Gastroesophageal sphincter (tissue), 4 donors: ENCODE measurements around the gene MLLT3. TPM values are rescaled to one million over a fixed set of nuclear protein-coding genes. Genes with fewer than 3 reads are reported as not detected.

ENCODE experiments used
- ATAC-seq: fragments of 150-250 bp; one replicate; pipeline ENCODE4 v1.9.1; 2016; ENCODE audit warnings: mild to moderate bottlenecking, moderate library complexity
- H3K27ac ChIP-seq, 4 donors: fragments of 200-600 bp; sonication (generic) in 3 of 4; 1 replicate in 3 of 4; 2 replicates in 1 of 4; pipeline ENCODE4 v1.5.1; 2016 to 2019
- H3K27me3 ChIP-seq: fragments of 200-600 bp; sonication (generic); one replicate; pipeline ENCODE4 v1.5.1; 2019
- H3K36me3 ChIP-seq, 2 donors: fragments of 200-600 bp; sonication (generic); one replicate each; pipeline ENCODE4 v1.5.1; 2019; ENCODE audit warnings: control low read depth in 1 of 2
- H3K4me1 ChIP-seq, 3 donors: fragments of 200-600 bp; sonication (generic); 1 replicate in 2 of 3; 2 replicates in 1 of 3; pipeline ENCODE4 v1.5.1; 2016 to 2019; ENCODE audit warnings: control low read depth in 2 of 3
- H3K4me3 ChIP-seq, 2 donors: fragments of 200-600 bp; sonication (generic); one replicate each; pipeline ENCODE4 v1.5.1; 2019; ENCODE audit warnings: mild to moderate bottlenecking in 1 of 2, moderate library complexity in 1 of 2
- H3K9me3 ChIP-seq, 3 donors: fragments of 200-600 bp; sonication (generic); one replicate each; pipeline ENCODE4 v1.5.1; 2017 to 2019; ENCODE audit warnings: control low read depth in 2 of 3
- CTCF ChIP-seq, 4 experiments: fragments of 200-600 bp in 2 of 4; fragments of 450-650 bp in 2 of 4; sonication (generic) in 1 of 4; IDR thresholded peaks; one replicate each; pipeline ENCODE4 v1.5.1; 2017 to 2019; ENCODE audit warnings: antibody characterized with exemption in 4 of 4, mild to moderate bottlenecking in 2 of 4, moderate library complexity in 2 of 4
- EP300 ChIP-seq: sonication (generic); formaldehyde crosslinking; IDR thresholded peaks from one replicate; pipeline ENCODE4 v1.6.1; 2017; ENCODE audit warnings: antibody characterized with exemption, mild to moderate bottlenecking
- POLR2A ChIP-seq, 2 donors: fragments of 450-650 bp; IDR thresholded peaks; one replicate each; pipeline ENCODE4 v1.6.1; 2017; ENCODE audit warnings: antibody characterized with exemption in 2 of 2, mild to moderate bottlenecking in 2 of 2, moderate library complexity in 1 of 2
- POLR2AphosphoS5 ChIP-seq: sonication (generic); formaldehyde crosslinking; IDR thresholded peaks from one replicate; pipeline ENCODE4 v1.6.1; 2017; ENCODE audit warnings: antibody characterized with exemption
- WGBS, 2 donors: methylation state at CpG; one replicate each; pipeline ENCODE4 v1.1.5; 2018; ENCODE audit warnings: low coverage in 1 of 2; 5-methylcytosine and 5-hydroxymethylcytosine counted together
- total RNA-seq, 4 donors: library from RNA; depleted of rRNA; stranded (reverse); fragments of >200 nt; gene quantifications; one replicate each; pipeline ENCODE4 v1.1.0, GENCODE V29; 2016

The MLLT3 gene
- total RNA-seq, 4 donors from 2014 or later = 21.2 to 37.2 (median 29.6) TPM

DNA sequence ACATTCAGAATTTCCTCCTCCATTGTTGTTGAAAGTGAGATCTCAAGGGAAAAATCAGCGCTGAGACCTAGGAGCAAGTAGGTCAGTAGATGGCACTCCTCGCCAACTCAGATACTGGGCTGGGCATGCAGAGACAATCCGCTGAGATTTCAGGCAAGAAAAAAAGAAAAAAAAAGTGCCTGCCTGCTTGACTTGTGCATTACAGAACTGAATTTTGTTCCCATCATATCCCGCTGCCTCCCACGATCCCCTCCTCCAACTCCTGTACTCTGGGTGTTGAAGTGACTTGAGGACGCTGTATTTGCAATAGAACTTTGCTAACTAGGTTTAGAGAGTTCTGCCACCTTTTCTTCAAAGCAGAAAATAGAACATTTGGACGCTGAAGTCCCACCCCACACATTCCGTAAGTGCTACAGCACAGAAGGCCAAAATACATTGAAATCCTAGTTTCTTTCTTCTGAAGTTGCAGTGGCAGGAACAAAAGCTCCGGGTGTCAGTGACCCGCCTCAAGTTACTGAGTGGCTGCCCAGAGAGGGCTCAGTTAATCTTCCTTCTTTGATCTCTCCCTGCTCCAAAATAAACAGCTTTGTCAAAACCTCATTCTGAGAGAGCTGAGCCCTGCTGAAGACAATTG is 265.8 kb downstream of the MLLT3 start:
- Histone ChIP-seq H3K27me3 (no peaks in the 10 kb centered on the region), H3K4me1 (peaks cover 4 to 40% (median 10%) of the 10 kb centered on the region in 3 donors), H3K9me3 (no peaks in the 10 kb centered on the region), H3K4me3 (peak overlapping the region; percentile 28 to 33), H3K36me3 (peaks cover 0 to 27% of the 10 kb centered on the region in 2 donors), H3K27ac (peak overlapping the region; percentile 29 to 73 (median 65))
- WGBS, 2 donors = 4 to 7% methylated on average over 9 to 10 of the region's 10 CpGs
- TF ChIP-seq POLR2AphosphoS5 = peak; percentile 31
- no peak for TF ChIP-seq POLR2A (IDR thresholded peaks at IDR 0.05)
- no peak for TF ChIP-seq EP300
- TF ChIP-seq CTCF (IDR thresholded peaks at IDR 0.05) = peak; percentile 25 to 79 (median 54)
- ATAC-seq = peak; percentile 74

DNA sequence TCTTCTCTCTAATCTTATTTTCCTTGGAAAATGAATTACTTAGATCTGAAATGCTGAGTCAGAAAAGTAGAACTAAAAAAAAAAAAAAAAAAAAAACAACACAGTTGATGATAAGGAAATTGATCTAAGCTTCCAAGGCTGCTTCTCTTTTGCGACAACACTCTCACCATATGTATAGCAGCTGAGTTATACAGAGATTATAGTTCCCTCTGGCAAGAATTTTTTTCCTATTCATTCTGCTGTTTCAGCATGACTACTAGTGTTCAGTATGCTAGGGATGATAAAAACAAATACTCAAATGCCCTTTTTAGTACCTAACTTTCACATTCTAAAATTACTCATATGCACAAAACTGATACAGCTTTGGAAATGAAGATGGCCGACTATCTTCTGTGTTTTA is 267.3 kb downstream of the MLLT3 start:
- Histone ChIP-seq H3K27ac (peak overlapping the region in 2 of 4 donors; percentile 70 to 73), H3K9me3 (no peaks in the 10 kb centered on the region), H3K27me3 (no peaks in the 10 kb centered on the region), H3K4me1 (peaks cover 4 to 40% (median 10%) of the 10 kb centered on the region in 3 donors), H3K4me3 (no peak overlapping the region), H3K36me3 (peaks cover 0 to 23% of the 10 kb centered on the region in 2 donors)
- ATAC-seq = no peak
- no peak for TF ChIP-seq EP300
- no peak for TF ChIP-seq POLR2A (IDR thresholded peaks at IDR 0.05)
- peak; percentile 49 for TF ChIP-seq POLR2AphosphoS5
- 46 to 60% methylated on average over 2 of the region's 2 CpGs for WGBS, 2 donors

DNA sequence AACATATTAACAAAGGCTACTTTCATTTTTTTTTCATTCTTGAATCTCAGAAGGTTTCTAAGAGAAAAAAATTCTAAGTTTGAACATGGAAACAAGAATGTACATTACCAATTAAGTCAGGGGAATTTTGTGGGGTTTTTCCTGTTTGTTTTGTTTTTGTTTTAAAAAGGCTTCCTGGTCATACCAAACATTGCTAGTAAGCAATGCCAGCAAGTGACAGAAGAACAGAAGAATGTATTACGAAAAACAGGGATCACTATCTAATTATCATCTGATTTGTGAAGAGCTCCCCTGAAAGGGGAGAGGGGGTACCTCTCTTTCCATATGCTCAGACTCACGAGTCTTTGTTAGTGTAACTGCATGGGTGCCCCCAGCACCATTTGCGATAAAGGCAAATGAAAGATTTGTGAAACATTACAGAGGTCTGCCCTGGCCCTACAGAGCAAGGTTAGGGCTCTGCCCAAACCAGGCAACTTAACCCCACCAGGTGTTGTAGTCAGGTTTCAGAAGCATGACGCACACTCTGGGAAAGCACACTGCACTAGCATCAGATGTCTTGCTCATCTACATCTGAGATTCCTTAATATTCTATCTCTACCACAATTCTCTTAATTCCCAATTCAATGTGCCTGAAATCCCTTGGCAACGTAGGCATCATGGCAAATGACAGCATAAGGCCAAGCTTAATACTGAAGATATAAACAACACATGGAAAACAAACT is 268.2 kb downstream of the MLLT3 start:
- WGBS, 2 donors = 87 to 90% methylated on average over 3 to 4 of the region's 5 CpGs
- no peaks in the 10 kb centered on the region for H3K27me3 ChIP-seq
- H3K4me3 ChIP-seq = no peak overlapping the region
- H3K36me3 ChIP-seq = peaks cover 0 to 23% of the 10 kb centered on the region in 2 donors
- H3K4me1 ChIP-seq = peaks cover 4 to 40% (median 10%) of the 10 kb centered on the region in 3 donors
- TF ChIP-seq POLR2AphosphoS5 = no peak
- TF ChIP-seq CTCF (IDR thresholded peaks at IDR 0.05) = no peak
- no peak for TF ChIP-seq EP300
- TF ChIP-seq POLR2A (IDR thresholded peaks at IDR 0.05) = no peak
- H3K27ac ChIP-seq = peak overlapping the region in 2 of 4 donors; percentile 3 to 70
- ATAC-seq = no peak
- no peaks in the 10 kb centered on the region for H3K9me3 ChIP-seq

DNA sequence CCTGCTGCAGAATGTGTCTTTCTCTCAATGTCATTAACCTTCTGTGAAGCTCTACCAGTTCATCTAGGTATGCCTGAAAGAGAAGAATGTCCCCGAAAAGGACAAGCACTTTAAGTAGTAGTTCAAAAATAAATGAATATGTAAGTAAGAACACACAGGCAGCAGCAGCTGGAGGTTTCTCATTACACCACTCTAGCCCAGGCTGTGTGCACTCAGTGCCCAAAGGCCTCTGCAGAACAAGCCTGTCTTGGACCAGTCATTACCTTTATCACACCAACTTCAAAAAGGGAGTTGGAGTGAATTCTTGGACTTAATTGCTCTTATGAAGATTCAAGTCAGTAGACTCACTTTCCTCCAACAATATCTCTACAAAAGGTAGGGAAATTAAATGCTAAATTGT is 268.8 kb downstream of the MLLT3 start:
- no peak for ATAC-seq
- Histone ChIP-seq H3K27me3 (no peaks in the 10 kb centered on the region), H3K9me3 (no peaks in the 10 kb centered on the region), H3K4me3 (no peak overlapping the region), H3K36me3 (peaks cover 0 to 23% of the 10 kb centered on the region in 2 donors), H3K4me1 (peaks cover 4 to 40% (median 10%) of the 10 kb centered on the region in 3 donors), H3K27ac (no peak overlapping the region)
- WGBS, 2 donors = 100% methylated on average over 1 of the region's 1 CpG
- TF ChIP-seq CTCF (IDR thresholded peaks at IDR 0.05) (no peak), EP300 (no peak), POLR2AphosphoS5 (no peak), POLR2A (IDR thresholded peaks at IDR 0.05) (no peak)

DNA sequence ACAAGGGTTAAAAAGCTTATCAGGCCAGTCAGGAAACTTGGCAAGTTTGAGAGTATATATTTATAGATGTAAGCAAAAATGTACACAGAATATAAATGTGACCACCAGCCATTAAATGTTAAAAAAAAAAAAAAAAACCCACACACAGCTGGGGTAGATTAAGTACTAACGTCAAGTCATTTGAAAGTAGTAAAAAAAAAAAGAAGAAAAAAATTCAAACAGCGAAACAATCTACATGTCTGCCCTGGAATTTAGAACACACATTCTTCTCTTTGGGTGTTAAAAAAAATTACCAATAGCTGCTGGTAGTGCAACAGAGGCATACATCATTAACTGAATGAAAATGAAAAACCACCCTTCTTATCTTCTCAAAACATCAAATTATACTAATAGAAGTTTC is 269.7 kb downstream of the MLLT3 start:
- peaks cover 0 to 30% of the 10 kb centered on the region in 2 donors for H3K36me3 ChIP-seq
- no peak overlapping the region for H3K4me3 ChIP-seq
- no peak overlapping the region for H3K27ac ChIP-seq
- H3K9me3 ChIP-seq = no peaks in the 10 kb centered on the region
- WGBS, 2 donors = 86 to 88% methylated on average over 1 to 2 of the region's 2 CpGs
- no peaks in the 10 kb centered on the region for H3K27me3 ChIP-seq
- no peak for ATAC-seq
- H3K4me1 ChIP-seq = peaks cover 4 to 37% (median 10%) of the 10 kb centered on the region in 3 donors
- TF ChIP-seq POLR2A (IDR thresholded peaks at IDR 0.05) = no peak
- TF ChIP-seq CTCF (IDR thresholded peaks at IDR 0.05) = no peak
- TF ChIP-seq EP300 = no peak
